Inflammatory macrophage treated with lipopolysaccharide for 4 hours (primary cell): ENCODE data around the gene CYP2A7.
"Not testable (repeated sequence)": the region's sequence is repeated elsewhere in the genome, so short reads cannot be mapped to it uniquely, and the experiment has no call there.

Experiments
- DNase-seq: peaks from one replicate; pipeline ENCODE4 v3.0.0-alpha.2; 2020

The CYP2A7 gene

GRCh38 chr19:40838477-40838876, 43.6 kb downstream of the CYP2A7 start:
- not testable (repeated sequence) for DNase-seq

- DNase-seq, result no peak
These were observed 45.1 kb downstream of the CYP2A7 start for GRCh38 chr19:40836754-40837429.

- not testable (repeated sequence) for DNase-seq
These were observed 48.1 kb downstream of the CYP2A7 start for GRCh38 chr19:40833728-40834533.

- not testable (repeated sequence) for DNase-seq
These were observed 49.6 kb downstream of the CYP2A7 start for GRCh38 chr19:40832431-40832790.

- peak; percentile 65 for DNase-seq
These were observed 50.3 kb downstream of the CYP2A7 start for GRCh38 chr19:40831502-40832430.

- DNase-seq, result not testable (repeated sequence)
These were observed 51.3 kb downstream of the CYP2A7 start for GRCh38 chr19:40830741-40831140.

GRCh38 chr19:40829205-40829604, 52.8 kb downstream of the CYP2A7 start:
- DNase-seq, result no peak

GRCh38 chr19:40827386-40828247, 54.4 kb downstream of the CYP2A7 start:
- no peak for DNase-seq

- DNase-seq, result not testable (repeated sequence)
These were observed 55.2 kb downstream of the CYP2A7 start for GRCh38 chr19:40826699-40827385.

GRCh38 chr19:40826312-40826698, 55.7 kb downstream of the CYP2A7 start:
- not testable (repeated sequence) for DNase-seq

GRCh38 chr19:40825460-40826095, 56.5 kb downstream of the CYP2A7 start:
- not testable (repeated sequence) for DNase-seq
